Measurements from ENCODE around the gene NUP93. TPM values are rescaled to one million over a fixed set of nuclear protein-coding genes. Genes with fewer than 3 reads are reported as not detected.

The NUP93 gene
- total and polyA plus RNA-seq, 2 of the 8 experiments (the other 6 are each of a cell fraction or from before 2014, with no cell fraction given) = 147 to 201 TPM

DNA sequence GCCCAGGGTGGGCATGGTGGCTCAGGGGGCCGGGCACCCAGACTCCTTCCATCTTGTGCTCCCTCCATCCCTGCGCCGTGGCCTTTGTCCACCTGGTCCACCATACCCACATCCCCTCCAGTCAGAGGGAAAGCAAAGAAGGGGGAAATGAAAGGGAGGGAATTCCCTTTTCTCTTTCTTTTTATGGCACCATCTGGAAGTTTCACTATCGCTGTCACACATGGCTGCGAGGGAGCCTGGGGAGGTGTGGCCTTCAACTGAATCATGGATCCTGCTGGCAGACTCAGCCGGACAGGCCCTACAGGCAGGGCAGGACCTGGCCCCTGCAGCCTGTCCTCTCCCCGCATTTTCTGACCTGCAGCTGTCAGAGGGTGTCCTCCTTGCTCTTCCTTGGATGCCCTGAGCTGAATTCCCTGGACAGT is 141.3 kb downstream of the NUP93 start:
- no peak overlapping the region for H2BK5ac ChIP-seq (ENCODE audit: low read depth, low read length)
- no peaks in the 10 kb centered on the region for H3K9me3 ChIP-seq (ENCODE audit: insufficient read depth in 2 of 2, low read depth in 1 of 2, low read length in 1 of 2)
- no peaks in the 10 kb centered on the region for H3K23me2 ChIP-seq (ENCODE audit: low read depth, low read length)
- no peak overlapping the region for H2BK20ac ChIP-seq (ENCODE audit: low read length)
- H4K20me1 ChIP-seq (replicated peaks in 1 of 2; ENCODE audit: control insufficient read depth in 1 of 2, insufficient read depth in 2 of 2, low read length in 2 of 2) = peaks cover 0 to 2% of the 10 kb centered on the region in 2 experiments
- H3K56ac ChIP-seq (replicated peaks; ENCODE audit: insufficient read length, low read depth, low read length) = no peak overlapping the region
- ChIA-PET POLR2A (ENCODE audit: partially characterized antibody) (interaction anchor here (5.7 kb wide), 1 partner anchor 61 kb away, joined by 28 read pairs; the partner anchor contains the start of gene HERPUD1), CTCF (ENCODE audit: partially characterized antibody) (no interaction called here)
- H3K14ac ChIP-seq (ENCODE audit: insufficient read length) = no peak overlapping the region
- H3K4me3 ChIP-seq (ENCODE audit: extremely low read depth in 1 of 4, insufficient read depth in 2 of 4, low read depth in 3 of 4, low read length in 4 of 4) = no peak overlapping the region
- H3K23ac ChIP-seq (ENCODE audit: insufficient read length) = no peak overlapping the region
- no peaks in the 10 kb centered on the region for H3K79me1 ChIP-seq (ENCODE audit: low read depth, low read length)
- H4K91ac ChIP-seq (replicated peaks; ENCODE audit: insufficient read length, low read length) = no peak overlapping the region
- H3K4ac ChIP-seq (replicated peaks; ENCODE audit: insufficient read length, low read depth, low read length) = no peak overlapping the region
- no peak overlapping the region for H2AFZ ChIP-seq (ENCODE audit: low read length)
- H3K18ac ChIP-seq (ENCODE audit: extremely low read depth, low read length) = no peak overlapping the region
- H3K4me2 ChIP-seq (ENCODE audit: insufficient read depth in 1 of 2, low read depth in 2 of 2, low read length in 2 of 2) = no peak overlapping the region
- H3K4me1 ChIP-seq (replicated peaks in 1 of 4; ENCODE audit: control insufficient read depth in 3 of 4, insufficient read depth in 4 of 4, low read length in 3 of 4) = no peaks in the 10 kb centered on the region
- DNase-seq (ENCODE audit: low read depth in 1 of 2, low spot score in 2 of 2) = no peak
- no peak overlapping the region for H3K9ac ChIP-seq (replicated peaks in 1 of 4; ENCODE audit: extremely low read depth in 1 of 4, low read depth in 3 of 4, low read length in 3 of 4)
- no peak overlapping the region for H2BK120ac ChIP-seq (replicated peaks; ENCODE audit: low read depth, low read length)
- H3K27me3 ChIP-seq (replicated peaks in 1 of 4; ENCODE audit: control insufficient read depth in 3 of 4, extremely low read depth in 1 of 4, insufficient read depth in 3 of 4, low read length in 3 of 4) = no peaks in the 10 kb centered on the region
- TF ChIP-seq NANOG (IDR thresholded peaks at IDR 0.05; ENCODE audit: insufficient read depth, low read depth, low read length, poor library complexity, severe bottlenecking) (no peak), CHD1 (IDR thresholded peaks at IDR 0.05; ENCODE audit: low read depth, low read length) (no peak), RAD21 (IDR thresholded peaks at IDR 0.05 in 1 of 2, conservative IDR thresholded peaks at IDR 0.05 in 1 of 2; ENCODE audit: low read depth in 2 of 2, low read length in 2 of 2) (0 out of 4 replicates have a peak, but pooled peaks of 1 of the 2 experiments have one; percentile 3), SAP30 (IDR thresholded peaks at IDR 0.05; ENCODE audit: insufficient read depth, insufficient replicate concordance, low read length) (no peak), POU5F1 (IDR thresholded peaks at IDR 0.05; ENCODE audit: low read depth, low read length) (no peak), RFX5 (IDR thresholded peaks at IDR 0.05; ENCODE audit: borderline replicate concordance, low read depth, low read length) (no peak)
- no peak overlapping the region for H3K27ac ChIP-seq (ENCODE audit: low read depth, low read length)
- FAIRE-seq = no peak
- 91% methylated on average over 7 of the region's 7 CpGs; no CpG with 5 or more reads in 1 of the 2 experiments for WGBS, 2 experiments (ENCODE audit: extremely low coverage in 1 of 2, insufficient coverage in 1 of 2, insufficient read length in 1 of 2, insufficient replicate concordance in 2 of 2, low coverage in 1 of 2, low lambda C conversion rate in 2 of 2, missing lambda C conversion rate in 1 of 2)
- H3K36me3 ChIP-seq (ENCODE audit: control insufficient read depth in 2 of 4, insufficient read depth in 4 of 4, low read length in 3 of 4) = no peaks in the 10 kb centered on the region
- H4K5ac ChIP-seq (ENCODE audit: insufficient read length, low read depth, low read length) = no peak overlapping the region
- H4K8ac ChIP-seq (ENCODE audit: extremely low read depth, insufficient read depth, low read length) = peak overlapping the region; percentile 35; the same call in 1 of the 2 replicates
- H3K79me2 ChIP-seq (ENCODE audit: control insufficient read depth in 1 of 2, insufficient read depth in 2 of 2, low read length in 2 of 2) = no peaks in the 10 kb centered on the region
- H2BK12ac ChIP-seq (ENCODE audit: low read depth, low read length) = no peak overlapping the region
- H2AK5ac ChIP-seq (ENCODE audit: low read depth, low read length) = no peak overlapping the region
- no peak overlapping the region for H2BK15ac ChIP-seq (ENCODE audit: low read length)

Data from H1 (cell line).